Measurements from ENCODE around the gene PACS1. TPM values are rescaled to one million over a fixed set of nuclear protein-coding genes. Genes with fewer than 3 reads are reported as not detected.

Gene PACS1
- total RNA-seq, 1 experiment from 2014 or later = 41.1 TPM

DNA sequence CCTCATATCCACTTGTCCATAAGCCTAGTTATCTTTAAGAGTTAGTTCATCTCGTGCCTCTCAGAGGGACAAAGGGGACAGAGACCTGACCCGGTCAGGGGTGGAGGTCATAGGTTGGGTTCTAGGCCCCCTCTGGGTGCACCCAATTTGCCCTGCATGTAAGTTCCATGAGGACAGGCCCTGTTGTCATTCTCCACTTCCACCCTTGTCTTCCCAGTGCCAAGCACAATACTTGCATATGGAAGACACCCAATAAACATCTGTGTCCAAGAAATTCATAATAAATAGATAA lies 220.2 kb downstream of the PACS1 start:
- H3K79me2 ChIP-seq (ENCODE audit: insufficient read depth, low read length) = peaks cover 19% of the 10 kb centered on the region
- no peaks in the 10 kb centered on the region for H3K9me3 ChIP-seq (ENCODE audit: control insufficient read depth in 1 of 2, insufficient read depth in 1 of 2, low read depth in 1 of 2, low read length in 2 of 2)

More for the DNA sequence above, 220.2 kb downstream of the PACS1 start:
- Histone ChIP-seq H3K4me3 (replicated peaks in 1 of 2; ENCODE audit: low read depth in 1 of 2, low read length in 2 of 2) (peak overlapping the region; percentile 71 to 96), H2AFZ (ENCODE audit: low read depth, low read length, poor library complexity, severe bottlenecking) (no peak overlapping the region), H3K4me1 (ENCODE audit: control insufficient read depth in 1 of 2, insufficient read depth in 2 of 2, low read length in 2 of 2) (peaks cover 22 to 45% of the 10 kb centered on the region in 2 experiments), H3K27ac (ENCODE audit: low read depth, low read length) (peak overlapping the region; percentile 70; the same call in 1 of the 2 replicates), H3K4me2 (ENCODE audit: low read length) (peak overlapping the region; percentile 99), H3K9me2 (ENCODE audit: insufficient read depth) (no peaks in the 10 kb centered on the region), H3K36me3 (ENCODE audit: control insufficient read depth in 1 of 2, insufficient read depth in 2 of 2, low read length in 2 of 2) (no peaks in the 10 kb centered on the region), H3K27me3 (ENCODE audit: insufficient read depth, low read length) (no peaks in the 10 kb centered on the region), H3K9ac (ENCODE audit: low read length) (peak overlapping the region; percentile 93), H4K20me1 (ENCODE audit: insufficient read depth) (no peaks in the 10 kb centered on the region)
- intact Hi-C loops (cut with micrococcal nuclease) = no loop called here
- no TSS peak for BruUV-seq (replicated peaks)
- no peak for DNase-seq (ENCODE audit: low read depth, low spot score)
- ChIA-PET POLR2A (no interaction called here), RAD21 (ENCODE audit: low non-redundant PET in 1 of 2, low total read pairs in 2 of 2, uncharacterized antibody in 2 of 2, unreplicated experiment in 2 of 2) (no interaction called here), CTCF (interaction anchor here (0.7 to 1.8 kb wide), 3 partner anchors 8 to 23 kb away, joined by 3 to 10 read pairs (median 8); partner anchors contain the start of gene RAB1B)
- TF ChIP-seq YY1 (IDR thresholded peaks at IDR 0.05; ENCODE audit: extremely low read depth, insufficient replicate concordance, low read depth, low read length) (no peak), SIN3A (IDR thresholded peaks at IDR 0.05; ENCODE audit: low read depth) (no peak), ATF3 (IDR thresholded peaks at IDR 0.05) (no peak), ZNF274 (IDR thresholded peaks at IDR 0.05; ENCODE audit: low read depth, low read length) (no peak), RAD21 (IDR thresholded peaks at IDR 0.05; ENCODE audit: low read depth) (no peak), CBX3 (IDR thresholded peaks at IDR 0.05; ENCODE audit: low read depth) (no peak), TCF7L2 (IDR thresholded peaks at IDR 0.05; ENCODE audit: borderline replicate concordance, extremely low read depth, insufficient read depth, insufficient read length) (no peak), EZH2 (IDR thresholded peaks at IDR 0.05) (no peak), EGR1 (IDR thresholded peaks at IDR 0.05; ENCODE audit: low read depth) (no peak), SRF (IDR thresholded peaks at IDR 0.05; ENCODE audit: low read depth) (no peak), CTCF (IDR thresholded peaks at IDR 0.05 in 2 of 3, conservative IDR thresholded peaks at IDR 0.05 in 1 of 3; ENCODE audit: borderline replicate concordance in 1 of 3, insufficient read depth in 1 of 3, low read depth in 2 of 3, low read length in 2 of 3) (no peak), CEBPB (IDR thresholded peaks at IDR 0.05; ENCODE audit: low read depth) (no peak), ZFX (IDR thresholded peaks at IDR 0.05) (no peak), EZH2phosphoT487 (IDR thresholded peaks at IDR 0.05; ENCODE audit: borderline replicate concordance) (no peak), SP1 (IDR thresholded peaks at IDR 0.05; ENCODE audit: low read depth) (no peak), FOSL1 (IDR thresholded peaks at IDR 0.05; ENCODE audit: low read depth) (no peak), JUND (IDR thresholded peaks at IDR 0.05) (no peak)
- ATAC-seq = no peak

All from HCT116 (cell line).